ENCODE measurements around the gene PCYOX1L. TPM values are rescaled to one million over a fixed set of nuclear protein-coding genes. Genes with fewer than 3 reads are reported as not detected.

The PCYOX1L gene
- total RNA-seq, 1 donor from 2014 or later, result 13.1 TPM

Other genes with a start within 250 kb of the PCYOX1L start
- gene ABLIM3, start 216.6 kb upstream of the PCYOX1L start, total RNA-seq, result 18.8 and 21.3 TPM in 2 replicates
- gene AFAP1L1, start 86.2 kb upstream of the PCYOX1L start, total RNA-seq, result 108 and 150 TPM in 2 replicates
- gene GRPEL2, start 12.5 kb upstream of the PCYOX1L start, total RNA-seq, result 34.3 and 36.6 TPM in 2 replicates
- gene IL17B, start 21.2 kb downstream of the PCYOX1L start, total RNA-seq, result not detected in 2 replicates
- gene CSNK1A1, start 193.4 kb downstream of the PCYOX1L start, total RNA-seq, result 454 and 486 TPM in 2 replicates
- gene ARHGEF37, start 223.5 kb downstream of the PCYOX1L start, total RNA-seq, result 7.3 and 9.2 TPM in 2 replicates

All from pulmonary artery endothelial cell (primary cell).